Activated CD8-positive, alpha-beta memory T cell treated with anti-CD3 and anti-CD28 coated beads, Interleukin-2, amount 50 U/mL, for 24 hours (primary cell): ENCODE data around the gene NAB2.

ENCODE experiments used
- DNase-seq: peaks from one replicate; pipeline ENCODE4 v3.0.0-alpha.2; 2020; ENCODE audit errors: extremely low read depth

NAB2 gene

DNA sequence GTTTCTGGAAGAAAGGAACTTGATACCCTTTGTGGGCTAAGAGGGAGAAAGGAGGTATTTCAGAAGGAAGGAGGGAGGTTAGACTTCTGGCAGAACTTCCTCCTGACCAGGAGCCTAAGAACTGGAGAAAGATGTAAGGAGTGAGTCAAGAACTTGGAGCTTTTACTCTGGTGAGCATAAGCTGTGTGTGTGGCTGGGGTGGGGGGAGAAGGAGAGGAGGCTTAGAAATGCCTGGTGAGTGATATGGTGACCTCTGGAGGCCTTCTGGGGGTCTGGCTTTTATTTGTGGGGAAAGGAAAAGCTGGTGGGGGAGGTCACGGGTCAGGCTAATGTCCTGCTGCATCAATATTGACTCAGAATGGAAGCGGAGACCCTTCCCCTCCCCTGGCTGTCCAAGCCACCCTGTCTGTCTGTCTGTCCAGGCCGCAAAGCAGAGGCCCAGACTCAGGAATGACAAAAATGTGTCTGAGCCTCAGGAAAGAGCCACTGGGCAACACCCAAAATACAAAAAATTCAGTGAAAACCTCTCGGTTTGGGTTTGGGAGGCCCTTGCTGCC is 44.2 kb downstream of the NAB2 start:
- DNase-seq: no peak

DNA sequence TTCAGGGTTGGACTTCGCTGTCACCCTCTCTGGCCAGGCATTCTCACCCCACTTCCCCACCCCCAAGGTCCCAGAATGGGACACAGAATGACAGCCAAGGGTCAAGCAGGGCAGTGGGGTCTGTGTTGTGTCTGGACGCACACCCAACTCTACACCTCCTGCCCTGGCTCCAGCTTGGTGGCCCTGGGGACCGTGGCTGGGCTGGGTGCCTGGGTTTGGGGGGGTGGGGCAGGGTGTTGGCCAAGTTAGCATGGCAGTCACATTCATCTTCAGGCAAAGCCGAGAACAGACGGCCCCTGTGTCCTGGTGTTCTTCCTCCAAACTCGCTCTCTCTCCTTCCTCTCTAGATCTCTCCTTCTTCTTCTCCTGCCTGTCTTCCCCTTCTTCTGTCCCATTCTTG is 45.0 kb downstream of the NAB2 start:
- DNase-seq: no peak

DNA sequence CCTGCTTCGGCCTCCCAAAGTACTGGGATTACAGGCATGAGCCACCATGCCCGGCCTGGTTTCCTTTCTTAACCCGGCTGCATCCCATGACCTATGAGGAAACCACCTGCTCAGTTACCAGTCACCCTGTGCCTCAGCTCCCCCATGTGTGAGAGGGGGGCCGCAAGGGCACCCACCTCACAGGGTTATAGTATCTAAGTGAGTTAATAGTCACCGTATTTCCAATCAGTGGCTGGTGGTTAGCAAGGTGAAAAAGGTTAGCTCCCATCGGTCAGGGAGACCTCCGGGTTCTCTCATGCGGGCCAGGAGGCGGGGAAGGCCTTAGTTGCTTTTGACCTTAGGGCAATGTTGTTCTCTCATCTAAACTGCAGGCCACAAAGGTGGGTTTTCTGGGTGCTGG is 46.0 kb downstream of the NAB2 start:
- DNase-seq: no peak

- DNase-seq: no peak
Measured at GRCh38 chr12:57135527-57136326, 46.8 kb downstream of the NAB2 start.

GRCh38 chr12:57138526-57139272 is 49.8 kb downstream of the NAB2 start:
- DNase-seq: no peak

DNA sequence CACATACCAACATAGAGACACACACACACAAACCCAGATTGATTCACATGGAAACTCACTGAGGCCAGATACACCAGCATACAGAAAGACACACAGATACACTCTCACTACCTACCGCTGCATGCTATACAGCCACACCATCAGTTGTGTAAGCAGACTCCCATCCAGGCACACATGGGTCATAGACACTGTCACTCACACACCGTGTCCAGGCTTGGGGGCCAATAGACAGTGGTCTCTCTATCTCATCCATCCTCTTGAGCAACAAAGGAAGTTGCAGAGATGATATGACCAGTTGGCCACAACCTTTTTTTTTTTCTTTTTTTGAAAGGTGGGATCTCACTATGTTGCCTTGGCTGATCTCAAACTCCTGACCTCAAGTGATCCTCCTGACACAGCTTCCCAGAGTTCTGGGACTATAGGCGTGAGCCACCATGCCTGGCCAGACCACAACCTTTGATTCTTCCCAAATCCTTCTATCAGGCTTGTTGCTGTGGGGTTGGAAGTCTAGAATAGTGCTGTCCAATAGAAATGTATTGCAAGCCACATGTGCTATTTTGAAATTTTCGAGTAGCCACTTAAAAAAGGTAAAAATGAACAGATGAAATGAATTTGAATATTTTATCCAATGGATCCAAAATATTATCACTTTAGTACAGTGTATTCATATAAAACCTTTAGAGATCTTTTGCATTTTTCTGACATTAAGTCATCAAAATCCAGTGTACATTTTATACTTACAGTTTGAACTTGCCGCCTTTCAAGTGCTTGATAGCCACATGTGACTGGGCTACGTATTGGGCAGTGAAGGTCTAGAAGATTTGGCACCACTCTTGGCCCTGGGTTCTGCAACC is 51.1 kb downstream of the NAB2 start:
- no peak for DNase-seq

GRCh38 chr12:57141249-57141648 is 52.3 kb downstream of the NAB2 start:
- DNase-seq: no peak

- DNase-seq: no peak
Measured at GRCh38 chr12:57142121-57142520, 53.2 kb downstream of the NAB2 start.

DNA sequence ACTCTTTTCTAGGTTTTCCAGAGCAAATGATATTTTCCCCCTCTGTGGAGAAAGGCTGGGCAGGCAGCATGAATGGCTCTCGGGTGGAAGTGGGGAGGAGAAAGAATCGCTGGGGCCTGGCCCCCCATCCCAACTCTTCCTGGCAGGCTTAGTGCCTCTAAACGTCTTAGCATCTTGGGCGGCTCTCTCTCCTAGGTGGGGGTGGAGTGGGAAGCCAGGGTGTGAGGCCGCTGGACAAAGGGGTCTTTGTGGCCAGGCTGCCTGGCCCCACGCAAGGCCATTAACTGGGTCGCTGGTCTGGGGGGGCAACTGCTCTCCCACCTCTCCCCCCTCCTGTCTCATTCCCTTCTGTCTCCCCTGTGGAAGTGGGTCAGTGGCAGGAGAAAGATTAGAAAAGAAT is 53.8 kb downstream of the NAB2 start:
- DNase-seq: no peak

- DNase-seq: no peak
Measured at GRCh38 chr12:57143454-57143853, 54.5 kb downstream of the NAB2 start.
